GM23338 (cell line): ENCODE data around the gene LYPD5. TPM values are rescaled to one million over a fixed set of nuclear protein-coding genes. Genes with fewer than 3 reads are reported as not detected.

Source experiments
- ATAC-seq: fragments of 200-7000 bp; cut with Tn5 transposase; 3 replicates; pipeline ENCODE4 v1.9.1; 2020
- DNase-seq: peaks from one replicate; pipeline ENCODE4 v3.0.0-alpha.2; 2015; ENCODE audit warnings: low spot score
- H2AFZ ChIP-seq: fragments of 200-600 bp; sonication (generic); 2 replicates; pipeline ENCODE4 v1.8.0; 2016; ENCODE audit warnings: antibody characterized with exemption, mild to moderate bottlenecking, moderate library complexity
- H3F3A ChIP-seq: fragments of 200-600 bp; sonication (generic); replicated peaks from 2 replicates; pipeline ENCODE4 v1.8.0; 2017; ENCODE audit warnings: antibody characterized with exemption, mixed run types, low read depth
- H3K27ac ChIP-seq: fragments of 200-600 bp; sonication (generic); 2 replicates; pipeline ENCODE4 v1.6.1; 2016; ENCODE audit warnings: low read depth
- H3K27me3 ChIP-seq: fragments of 200-600 bp; sonication (generic); 2 replicates; pipeline ENCODE4 v1.8.0; 2016; ENCODE audit warnings: mild to moderate bottlenecking, mixed run types, moderate library complexity; ENCODE audit not compliant: insufficient read depth
- H3K36me3 ChIP-seq: fragments of 200-600 bp; sonication (generic); 2 replicates; pipeline ENCODE4 v1.8.0; 2016; ENCODE audit warnings: mild to moderate bottlenecking; ENCODE audit not compliant: insufficient read depth
- H3K4me1 ChIP-seq: fragments of 200-600 bp; sonication (generic); 2 replicates; pipeline ENCODE4 v1.8.0; 2016; ENCODE audit warnings: mild to moderate bottlenecking, moderate library complexity; ENCODE audit not compliant: insufficient read depth
- H3K4me2 ChIP-seq: fragments of 200-600 bp; sonication (generic); 2 replicates; pipeline ENCODE4 v1.7.1; 2017; ENCODE audit warnings: mixed run types
- H3K4me3 ChIP-seq: fragments of 200-600 bp; sonication (generic); 2 replicates; pipeline ENCODE4 v1.6.1; 2016; ENCODE audit warnings: mixed run types
- H3K79me2 ChIP-seq: fragments of 200-600 bp; sonication (generic); replicated peaks from 2 replicates; pipeline ENCODE4 v1.8.0; 2017; ENCODE audit warnings: mild to moderate bottlenecking; ENCODE audit not compliant: insufficient read depth
- H3K9me2 ChIP-seq: fragments of 200-600 bp; sonication (generic); 2 replicates; pipeline ENCODE4 v1.8.0; 2017; ENCODE audit not compliant: insufficient read depth
- H4K20me1 ChIP-seq: fragments of 200-600 bp; sonication (generic); replicated peaks from 2 replicates; pipeline ENCODE4 v1.8.0; 2017; ENCODE audit warnings: mild to moderate bottlenecking; ENCODE audit not compliant: insufficient read depth
- H3K27ac Mint-ChIP-seq: 2 replicates; pipeline ENCODE4 v1.8.0; 2020; ENCODE audit warnings: inconsistent platforms, mild to moderate bottlenecking, moderate library complexity, mixed read lengths
- H3K27me3 Mint-ChIP-seq: 3 replicates; pipeline ENCODE4 v1.8.0; 2022; ENCODE audit warnings: low read depth, mild to moderate bottlenecking, moderate library complexity, mixed read lengths, inconsistent platforms; ENCODE audit not compliant: insufficient read depth, poor library complexity
- H3K36me3 Mint-ChIP-seq: 3 replicates; pipeline ENCODE4 v1.8.0; 2021; ENCODE audit warnings: low read depth, mild to moderate bottlenecking, inconsistent platforms, moderate library complexity, mixed read lengths
- H3K4me1 Mint-ChIP-seq: 3 replicates; pipeline ENCODE4 v1.8.0; 2020; ENCODE audit warnings: mild to moderate bottlenecking, inconsistent platforms, mixed read lengths
- H3K4me3 Mint-ChIP-seq: 3 replicates; pipeline ENCODE4 v1.8.0; 2021; ENCODE audit warnings: moderate library complexity, mild to moderate bottlenecking, inconsistent platforms, mixed read lengths
- H3K9me3 Mint-ChIP-seq: 3 replicates; pipeline ENCODE4 v1.8.0; 2020; ENCODE audit warnings: moderate library complexity, mild to moderate bottlenecking, inconsistent platforms, mixed read lengths
- CREB1 ChIP-seq: fragments of 250-450 bp; sonication (Bioruptor Pico); IDR thresholded peaks from 2 replicates; pipeline ENCODE4 v1.5.0; 2020; ENCODE audit warnings: low read depth, mild to moderate bottlenecking, moderate library complexity
- EZH2 ChIP-seq: fragments of 200-600 bp; sonication (generic); IDR thresholded peaks from one replicate; pipeline ENCODE4 v1.8.0; 2017; ENCODE audit warnings: antibody characterized with exemption, mild to moderate bottlenecking, low read depth; ENCODE audit not compliant: unreplicated experiment
- EZH2phosphoT487 ChIP-seq: fragments of 200-600 bp; sonication (generic); IDR thresholded peaks from one replicate; pipeline ENCODE4 v1.8.1; 2018; ENCODE audit warnings: antibody characterized with exemption; ENCODE audit not compliant: unreplicated experiment
- NANOG ChIP-seq: IDR thresholded peaks from 2 replicates; pipeline ENCODE4 v1.6.1; 2016; ENCODE audit warnings: antibody characterized with exemption, borderline replicate concordance
- STAT1 ChIP-seq: IDR thresholded peaks from one replicate; pipeline ENCODE4 v1.6.1; 2016; ENCODE audit warnings: antibody characterized with exemption; ENCODE audit not compliant: unreplicated experiment
- ZNF114 ChIP-seq: fragments of 250-450 bp; sonication (Bioruptor Pico); IDR thresholded peaks from 2 replicates; pipeline ENCODE4 v1.5.0; 2020; ENCODE audit warnings: mild to moderate bottlenecking, moderate library complexity
- polyA plus RNA-seq: library from polyadenylated mRNA; unstranded; fragments of >200 nt; fragmentation: Nextera tagmentation; extraction: Ambion mirVana; gene quantifications from 2 replicates; pipeline ENCODE4 v1.2.1, GENCODE V29; 2016
- total RNA-seq: library from RNA; depleted of rRNA; stranded (reverse); fragments of >200 nt; shearing (Covaris generic); gene quantifications from 2 replicates; pipeline ENCODE4 v1.2.3, GENCODE V29; 2014
- TF ChIP-seq, protein P1 (sequence below), 2 experiments: fragments of 200-600 bp in 1 of 2; sonication (generic) in 1 of 2; conservative IDR thresholded peaks; 2 replicates each; pipeline versions ENCODE4 v1.5.1 to v1.6.1; 2016 to 2017; ENCODE audit warnings: antibody characterized with exemption in 2 of 2, low read depth in 2 of 2, mild to moderate bottlenecking in 2 of 2, moderate library complexity in 1 of 2
- TF ChIP-seq, protein P2 (sequence below): IDR thresholded peaks from one replicate; pipeline ENCODE4 v1.6.1; 2018; ENCODE audit warnings: antibody characterized with exemption; ENCODE audit not compliant: unreplicated experiment
- TF ChIP-seq, protein P3 (sequence below): IDR thresholded peaks from 2 replicates; pipeline ENCODE4 v1.6.1; 2016; ENCODE audit warnings: antibody characterized with exemption

The LYPD5 gene
- total and polyA plus RNA-seq, 2 experiments from 2014 or later, result 1.1 to 1.5 TPM

DNA sequence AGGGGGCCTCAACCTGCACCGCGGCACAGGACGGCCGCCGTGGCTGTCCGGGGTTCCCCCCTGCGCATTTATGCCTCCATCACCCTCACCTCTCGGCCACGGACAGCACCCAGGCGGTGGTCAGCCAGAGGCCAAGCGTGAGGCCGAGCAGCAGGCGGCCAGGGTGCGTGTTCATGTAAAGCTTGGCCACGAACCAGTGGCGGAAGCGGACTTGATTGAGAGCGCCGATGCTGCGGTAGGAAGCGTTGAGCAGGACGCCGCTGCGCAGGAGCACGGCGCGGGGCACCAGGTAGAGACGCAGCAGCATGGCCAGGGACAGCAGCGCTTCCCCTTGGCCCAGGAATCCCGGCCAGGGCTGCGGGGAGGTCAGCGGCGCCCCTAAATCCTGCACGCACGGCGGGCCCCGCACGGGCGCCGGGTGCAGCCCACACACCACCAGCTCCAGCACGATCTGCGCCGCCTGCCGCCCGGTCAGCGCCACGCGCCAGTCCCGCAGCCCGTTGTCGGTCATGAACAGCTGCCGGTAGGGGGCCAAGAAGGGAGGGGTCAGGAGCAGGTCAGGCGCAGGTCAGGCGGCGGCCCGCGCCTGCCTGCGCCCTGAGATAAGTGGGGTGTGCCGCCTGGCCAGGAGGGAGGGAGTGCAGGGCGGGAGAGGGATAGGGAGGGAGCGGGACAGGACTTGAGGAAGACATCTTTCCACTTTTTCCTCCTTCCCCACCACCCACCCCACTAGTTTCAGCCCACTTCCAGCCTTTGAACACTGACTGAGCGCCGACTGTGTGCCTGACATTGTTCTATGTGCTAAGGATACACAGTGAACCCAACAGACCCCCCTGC, 27.9 kb downstream of the LYPD5 start:
- H3K36me3 ChIP-seq, result no peaks in the 10 kb centered on the region
- Mint-ChIP-seq H3K9me3 (no peaks in the 10 kb centered on the region; the same call in 2 of the 3 replicates), H3K27ac (no peak overlapping the region), H3K36me3 (no peaks in the 10 kb centered on the region), H3K4me1 (peaks cover 39% of the 10 kb centered on the region), H3K4me3 (peak overlapping the region; percentile 72), H3K27me3 (peaks cover 52% of the 10 kb centered on the region)
- peak; percentile 90 for ATAC-seq
- H4K20me1 ChIP-seq, result no peaks in the 10 kb centered on the region
- H3K27me3 ChIP-seq, result peaks cover 44% of the 10 kb centered on the region
- no peak overlapping the region for H3K27ac ChIP-seq
- no peaks in the 10 kb centered on the region for H3K79me2 ChIP-seq
- H3K4me1 ChIP-seq, result peaks cover 30% of the 10 kb centered on the region
- no peaks in the 10 kb centered on the region for H3F3A ChIP-seq
- H2AFZ ChIP-seq, result peak overlapping the region; percentile 99
- H3K4me2 ChIP-seq, result peak overlapping the region; percentile 93
- no peaks in the 10 kb centered on the region for H3K9me2 ChIP-seq
- TF ChIP-seq, protein P1, sequence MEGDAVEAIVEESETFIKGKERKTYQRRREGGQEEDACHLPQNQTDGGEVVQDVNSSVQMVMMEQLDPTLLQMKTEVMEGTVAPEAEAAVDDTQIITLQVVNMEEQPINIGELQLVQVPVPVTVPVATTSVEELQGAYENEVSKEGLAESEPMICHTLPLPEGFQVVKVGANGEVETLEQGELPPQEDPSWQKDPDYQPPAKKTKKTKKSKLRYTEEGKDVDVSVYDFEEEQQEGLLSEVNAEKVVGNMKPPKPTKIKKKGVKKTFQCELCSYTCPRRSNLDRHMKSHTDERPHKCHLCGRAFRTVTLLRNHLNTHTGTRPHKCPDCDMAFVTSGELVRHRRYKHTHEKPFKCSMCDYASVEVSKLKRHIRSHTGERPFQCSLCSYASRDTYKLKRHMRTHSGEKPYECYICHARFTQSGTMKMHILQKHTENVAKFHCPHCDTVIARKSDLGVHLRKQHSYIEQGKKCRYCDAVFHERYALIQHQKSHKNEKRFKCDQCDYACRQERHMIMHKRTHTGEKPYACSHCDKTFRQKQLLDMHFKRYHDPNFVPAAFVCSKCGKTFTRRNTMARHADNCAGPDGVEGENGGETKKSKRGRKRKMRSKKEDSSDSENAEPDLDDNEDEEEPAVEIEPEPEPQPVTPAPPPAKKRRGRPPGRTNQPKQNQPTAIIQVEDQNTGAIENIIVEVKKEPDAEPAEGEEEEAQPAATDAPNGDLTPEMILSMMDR (conservative IDR thresholded peaks at IDR 0.05; ENCODE audit: low read depth in 2 of 2), result peak; percentile 36 to 56
- TF ChIP-seq EZH2, result peak; percentile 25
- no peak for TF ChIP-seq CREB1
- TF ChIP-seq ZNF114 (CRISPR knock-in tag), result no peak
- TF ChIP-seq, protein P2, sequence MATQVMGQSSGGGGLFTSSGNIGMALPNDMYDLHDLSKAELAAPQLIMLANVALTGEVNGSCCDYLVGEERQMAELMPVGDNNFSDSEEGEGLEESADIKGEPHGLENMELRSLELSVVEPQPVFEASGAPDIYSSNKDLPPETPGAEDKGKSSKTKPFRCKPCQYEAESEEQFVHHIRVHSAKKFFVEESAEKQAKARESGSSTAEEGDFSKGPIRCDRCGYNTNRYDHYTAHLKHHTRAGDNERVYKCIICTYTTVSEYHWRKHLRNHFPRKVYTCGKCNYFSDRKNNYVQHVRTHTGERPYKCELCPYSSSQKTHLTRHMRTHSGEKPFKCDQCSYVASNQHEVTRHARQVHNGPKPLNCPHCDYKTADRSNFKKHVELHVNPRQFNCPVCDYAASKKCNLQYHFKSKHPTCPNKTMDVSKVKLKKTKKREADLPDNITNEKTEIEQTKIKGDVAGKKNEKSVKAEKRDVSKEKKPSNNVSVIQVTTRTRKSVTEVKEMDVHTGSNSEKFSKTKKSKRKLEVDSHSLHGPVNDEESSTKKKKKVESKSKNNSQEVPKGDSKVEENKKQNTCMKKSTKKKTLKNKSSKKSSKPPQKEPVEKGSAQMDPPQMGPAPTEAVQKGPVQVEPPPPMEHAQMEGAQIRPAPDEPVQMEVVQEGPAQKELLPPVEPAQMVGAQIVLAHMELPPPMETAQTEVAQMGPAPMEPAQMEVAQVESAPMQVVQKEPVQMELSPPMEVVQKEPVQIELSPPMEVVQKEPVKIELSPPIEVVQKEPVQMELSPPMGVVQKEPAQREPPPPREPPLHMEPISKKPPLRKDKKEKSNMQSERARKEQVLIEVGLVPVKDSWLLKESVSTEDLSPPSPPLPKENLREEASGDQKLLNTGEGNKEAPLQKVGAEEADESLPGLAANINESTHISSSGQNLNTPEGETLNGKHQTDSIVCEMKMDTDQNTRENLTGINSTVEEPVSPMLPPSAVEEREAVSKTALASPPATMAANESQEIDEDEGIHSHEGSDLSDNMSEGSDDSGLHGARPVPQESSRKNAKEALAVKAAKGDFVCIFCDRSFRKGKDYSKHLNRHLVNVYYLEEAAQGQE, result peak; percentile 14
- no peak for TF ChIP-seq STAT1
- TF ChIP-seq, protein P3, sequence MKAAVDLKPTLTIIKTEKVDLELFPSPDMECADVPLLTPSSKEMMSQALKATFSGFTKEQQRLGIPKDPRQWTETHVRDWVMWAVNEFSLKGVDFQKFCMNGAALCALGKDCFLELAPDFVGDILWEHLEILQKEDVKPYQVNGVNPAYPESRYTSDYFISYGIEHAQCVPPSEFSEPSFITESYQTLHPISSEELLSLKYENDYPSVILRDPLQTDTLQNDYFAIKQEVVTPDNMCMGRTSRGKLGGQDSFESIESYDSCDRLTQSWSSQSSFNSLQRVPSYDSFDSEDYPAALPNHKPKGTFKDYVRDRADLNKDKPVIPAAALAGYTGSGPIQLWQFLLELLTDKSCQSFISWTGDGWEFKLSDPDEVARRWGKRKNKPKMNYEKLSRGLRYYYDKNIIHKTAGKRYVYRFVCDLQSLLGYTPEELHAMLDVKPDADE, result no peak
- TF ChIP-seq NANOG, result no peak
- no peak for TF ChIP-seq EZH2phosphoT487
- peak overlapping the region; percentile 82 for H3K4me3 ChIP-seq
- peak; percentile 91 for DNase-seq
